Peyer's patch (tissue), 4 donors: ENCODE results near the gene CHRNG. TPM values are rescaled to one million over a fixed set of nuclear protein-coding genes. Genes with fewer than 3 reads are reported as not detected.

ENCODE experiments used
- DNase-seq, 3 donors: peaks; one replicate each; pipeline ENCODE4 v3.0.0-alpha.2; 2017 to 2019
- H3K27ac ChIP-seq, 4 donors: fragments of 200-600 bp; sonication (generic); one replicate each; pipeline ENCODE4 v1.5.1; 2016 to 2019
- H3K27me3 ChIP-seq, 2 donors: fragments of 200-600 bp; sonication (generic); one replicate each; pipeline ENCODE4 v1.5.1; 2019
- H3K36me3 ChIP-seq, 3 donors: fragments of 200-600 bp; sonication (generic); one replicate each; pipeline ENCODE4 v1.5.1; 2016 to 2019
- H3K4me1 ChIP-seq, 4 donors: fragments of 200-600 bp; sonication (generic); one replicate each; pipeline ENCODE4 v1.5.1; 2016 to 2019
- H3K4me3 ChIP-seq, 4 donors: fragments of 200-600 bp; sonication (generic); 1 replicate in 3 of 4; 2 replicates in 1 of 4; pipeline ENCODE4 v1.5.1; 2016 to 2019; ENCODE audit warnings: mild to moderate bottlenecking in 1 of 4
- H3K9me3 ChIP-seq, 4 donors: fragments of 200-600 bp; sonication (generic); one replicate each; pipeline ENCODE4 v1.5.1; 2016 to 2019; ENCODE audit warnings: mild to moderate bottlenecking in 1 of 4
- CTCF ChIP-seq, 6 experiments: fragments of 450-650 bp in 4 of 6; fragments of 200-600 bp in 2 of 6; sonication (generic) in 1 of 6; IDR thresholded peaks; one replicate each; pipeline ENCODE4 v1.5.1; 2017 to 2019; ENCODE audit warnings: antibody characterized with exemption in 6 of 6, mild to moderate bottlenecking in 3 of 6, moderate library complexity in 1 of 6
- POLR2A ChIP-seq, 2 donors: fragments of 450-650 bp; IDR thresholded peaks; one replicate each; pipeline ENCODE4 v1.5.1; 2017; ENCODE audit warnings: antibody characterized with exemption in 2 of 2, mild to moderate bottlenecking in 2 of 2, moderate library complexity in 2 of 2
- total RNA-seq, 4 donors: library from RNA; depleted of rRNA; stranded (reverse); fragments of >200 nt; gene quantifications; one replicate each; pipeline ENCODE4 v1.1.0, GENCODE V29; 2016

CHRNG gene
- total RNA-seq, 4 donors from 2014 or later = not detected

GRCh38 chr2:232545511-232546375, 6.3 kb downstream of the CHRNG start:
- DNase-seq = peak in 1 of 3 donors; percentile 30
- H3K27me3 ChIP-seq = no peaks in the 10 kb centered on the region
- no peaks in the 10 kb centered on the region for H3K36me3 ChIP-seq
- H3K4me1 ChIP-seq = peaks cover 0 to 8% (median 0%) of the 10 kb centered on the region in 4 donors
- no peaks in the 10 kb centered on the region for H3K9me3 ChIP-seq
- H3K27ac ChIP-seq = no peak overlapping the region
- no peak for TF ChIP-seq POLR2A (IDR thresholded peaks at IDR 0.05)
- TF ChIP-seq CTCF (IDR thresholded peaks at IDR 0.05) = no peak
- H3K4me3 ChIP-seq = no peak overlapping the region

GRCh38 chr2:232547991-232548390, 8.5 kb downstream of the CHRNG start:
- Histone ChIP-seq H3K4me3 (no peak overlapping the region), H3K4me1 (peaks cover 0 to 20% (median 3%) of the 10 kb centered on the region in 4 donors), H3K36me3 (peaks cover 0 to 9% (median 0%) of the 10 kb centered on the region in 3 donors), H3K27ac (no peak overlapping the region), H3K27me3 (no peaks in the 10 kb centered on the region), H3K9me3 (no peaks in the 10 kb centered on the region)
- TF ChIP-seq POLR2A (IDR thresholded peaks at IDR 0.05) = no peak
- no peak for TF ChIP-seq CTCF (IDR thresholded peaks at IDR 0.05)
- no peak for DNase-seq

- Histone ChIP-seq H3K4me3 (peak overlapping the region; percentile 64 to 97 (median 86)), H3K27me3 (no peaks in the 10 kb centered on the region), H3K4me1 (peaks cover 0 to 29% (median 3%) of the 10 kb centered on the region in 4 donors), H3K27ac (peak overlapping the region; percentile 95 to 99 (median 97)), H3K9me3 (no peaks in the 10 kb centered on the region), H3K36me3 (peaks cover 0 to 11% (median 0%) of the 10 kb centered on the region in 3 donors)
- no peak for TF ChIP-seq POLR2A (IDR thresholded peaks at IDR 0.05)
- no peak for TF ChIP-seq CTCF (IDR thresholded peaks at IDR 0.05)
- DNase-seq = no peak
These were observed 10.3 kb downstream of the CHRNG start for GRCh38 chr2:232549655-232550353.

- DNase-seq = peak; percentile 90 to 97 (median 96)
- peaks cover 0 to 31% (median 3%) of the 10 kb centered on the region in 4 donors for H3K4me1 ChIP-seq
- no peaks in the 10 kb centered on the region for H3K27me3 ChIP-seq
- peaks cover 0 to 13% (median 0%) of the 10 kb centered on the region in 3 donors for H3K36me3 ChIP-seq
- TF ChIP-seq POLR2A (IDR thresholded peaks at IDR 0.05) (peak; percentile 79 to 86), CTCF (IDR thresholded peaks at IDR 0.05) (peak; percentile 13 to 48 (median 42))
- H3K4me3 ChIP-seq = peak within 1 kb of the TSS; percentile 64 to 97 (median 86)
- no peaks in the 10 kb centered on the region for H3K9me3 ChIP-seq
- peak within 1 kb of the TSS; percentile 95 to 99 (median 97) for H3K27ac ChIP-seq
These were observed 11.1 kb downstream of the CHRNG start, which contains the start of the genes EIF4E2 and TIGD1 for GRCh38 chr2:232550354-232551249. Gene EIF4E2 (plus strand): TSS chr2:232550689. CDS start chr2:232550725, 36 bp downstream. Gene TIGD1 (minus strand): TSS chr2:232550557. CDS start chr2:232549882, 675 bp downstream.

- Histone ChIP-seq H3K27ac (peak overlapping the region; percentile 95 to 99 (median 97)), H3K4me1 (peaks cover 0 to 31% (median 3%) of the 10 kb centered on the region in 4 donors), H3K4me3 (peak overlapping the region; percentile 64 to 97 (median 86)), H3K27me3 (no peaks in the 10 kb centered on the region), H3K36me3 (peaks cover 0 to 15% (median 0%) of the 10 kb centered on the region in 3 donors), H3K9me3 (no peaks in the 10 kb centered on the region)
- TF ChIP-seq POLR2A (IDR thresholded peaks at IDR 0.05) (no peak), CTCF (IDR thresholded peaks at IDR 0.05) (no peak)
- DNase-seq = no peak
These were observed 11.8 kb downstream of the CHRNG start for GRCh38 chr2:232551250-232551638.
